Subcutaneous adipose tissue (tissue), 4 donors: ENCODE measurements around the gene SLITRK1. TPM values are rescaled to one million over a fixed set of nuclear protein-coding genes. Genes with fewer than 3 reads are reported as not detected.

ENCODE experiments used
- CTCF ChIP-seq: fragments of 450-650 bp; IDR thresholded peaks from one replicate; pipeline ENCODE4 v1.5.1; 2016; ENCODE audit warnings: low read depth, mild to moderate bottlenecking, control low read depth, antibody characterized with exemption, moderate library complexity
- total RNA-seq, 4 donors: library from RNA; depleted of rRNA; stranded (reverse); fragments of >200 nt; gene quantifications; one replicate each; pipeline ENCODE4 v1.1.0, GENCODE V29; 2016

SLITRK1 gene
- total RNA-seq, 4 donors from 2014 or later = not detected

GRCh38 chr13:83879431-83880171 lies 2.7 kb downstream of the SLITRK1 start:
- TF ChIP-seq CTCF = no peak

- TF ChIP-seq CTCF = no peak
Observed at GRCh38 chr13:83878691-83879430, 3.4 kb downstream of the SLITRK1 start.

DNA sequence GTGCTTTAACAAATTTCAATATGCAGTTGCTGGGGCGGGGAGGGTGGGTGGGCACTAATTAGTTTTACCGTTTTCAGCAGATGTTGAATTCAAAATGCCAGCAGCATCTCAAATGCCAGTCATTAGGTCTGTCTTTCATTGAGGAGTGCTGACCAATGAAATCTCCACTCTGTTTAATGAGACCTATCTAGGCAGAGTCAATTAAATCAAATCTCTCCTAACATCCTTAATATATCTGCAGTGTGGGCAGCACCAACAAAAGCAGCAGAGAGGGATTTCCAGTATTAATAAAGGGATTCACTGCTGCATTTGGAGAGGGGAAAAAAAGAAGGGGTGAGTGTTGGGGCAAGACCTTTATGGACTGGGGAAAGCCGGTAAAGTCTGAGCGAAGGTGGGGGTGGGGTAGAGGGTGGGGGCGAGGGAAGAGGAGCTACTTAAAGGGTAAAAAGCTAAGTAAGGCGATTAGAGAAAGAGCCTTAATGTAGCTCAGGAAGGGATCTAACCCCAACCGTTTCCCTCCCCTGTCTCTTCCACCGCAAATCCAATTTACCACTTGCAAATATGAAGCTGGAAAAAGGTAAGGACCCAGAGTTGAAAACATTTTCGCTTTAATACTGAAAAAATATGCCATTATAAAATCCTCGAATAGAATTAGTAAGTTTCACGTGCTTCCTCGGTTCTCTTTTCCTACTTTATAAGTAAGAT lies 4.5 kb downstream of the SLITRK1 start:
- TF ChIP-seq CTCF = no peak

GRCh38 chr13:83876546-83876945 lies 5.7 kb downstream of the SLITRK1 start:
- TF ChIP-seq CTCF = no peak

- TF ChIP-seq CTCF = no peak
Observed at GRCh38 chr13:83867708-83868107, 14.6 kb downstream of the SLITRK1 start.

DNA sequence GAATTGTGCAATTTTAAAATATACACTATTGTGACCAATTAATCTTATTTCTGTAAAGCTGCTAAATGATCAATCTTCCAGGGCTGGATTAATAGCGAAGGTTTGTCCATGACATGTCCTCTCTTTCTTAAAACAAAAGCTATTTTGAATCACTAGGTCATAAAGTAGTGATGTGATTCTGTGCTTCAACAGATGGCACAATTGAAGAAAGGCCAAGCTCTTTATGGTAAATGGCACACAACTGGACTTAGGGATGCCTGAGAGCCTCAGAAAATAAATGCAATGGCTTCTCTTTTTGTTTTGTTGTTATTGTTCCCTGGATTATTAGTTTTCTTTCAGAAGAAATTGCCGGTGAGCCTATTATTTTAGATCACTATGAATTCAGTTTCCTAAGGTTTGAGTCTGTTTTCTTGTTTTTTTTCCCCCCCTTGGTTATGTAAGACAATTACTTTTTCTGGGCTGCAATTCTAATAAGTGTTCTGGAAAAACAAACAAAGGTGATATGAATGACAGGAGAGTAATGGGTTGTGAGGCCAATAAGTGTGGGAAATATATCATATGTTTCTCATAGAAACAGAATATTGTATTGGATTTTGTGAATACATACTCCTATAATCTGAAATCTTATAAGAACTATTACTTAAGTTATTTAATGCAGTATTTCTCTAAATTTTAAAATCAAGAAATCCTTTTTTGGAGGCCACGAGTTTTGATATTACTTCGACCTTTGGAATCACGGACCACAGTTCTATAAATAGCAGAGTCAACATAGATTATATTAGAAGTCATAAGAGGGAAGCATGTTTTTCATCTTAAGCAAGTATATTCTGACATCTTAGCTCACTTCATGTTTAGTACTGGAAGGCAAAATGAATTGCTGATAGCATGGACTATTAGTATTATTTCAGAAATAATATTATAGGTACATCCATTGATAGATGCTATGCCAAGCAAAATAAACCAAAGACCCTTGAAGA lies 16.8 kb downstream of the SLITRK1 start:
- TF ChIP-seq CTCF = no peak
